Esophagus muscularis mucosa (tissue), 4 donors: ENCODE data around the gene COLEC12. TPM values are rescaled to one million over a fixed set of nuclear protein-coding genes. Genes with fewer than 3 reads are reported as not detected.

Source experiments
- DNase-seq: peaks from one replicate; pipeline ENCODE4 v3.0.0-alpha.2; 2017; ENCODE audit errors: extremely low spot score
- H3K27ac ChIP-seq, 4 donors: fragments of 200-600 bp; sonication (generic); replicated peaks in 1 of 4; 1 replicate in 3 of 4; 2 replicates in 1 of 4; pipeline ENCODE4 v1.5.1; 2016 to 2019; ENCODE audit warnings: mild to moderate bottlenecking in 1 of 4
- H3K27me3 ChIP-seq, 4 donors: fragments of 200-600 bp; sonication (generic); one replicate each; pipeline versions ENCODE4 v1.5.1 to v1.6.0; 2016 to 2019
- H3K36me3 ChIP-seq, 4 donors: fragments of 200-600 bp; sonication (generic); one replicate each; pipeline ENCODE4 v1.5.1; 2016 to 2019
- H3K4me1 ChIP-seq, 4 donors: fragments of 200-600 bp; sonication (generic); one replicate each; pipeline ENCODE4 v1.5.1; 2016 to 2019
- H3K4me3 ChIP-seq, 4 donors: fragments of 200-600 bp; sonication (generic); 1 replicate in 2 of 4; 2 replicates in 2 of 4; pipeline ENCODE4 v1.5.1; 2016 to 2019; ENCODE audit warnings: mild to moderate bottlenecking in 4 of 4, moderate library complexity in 1 of 4
- H3K9me3 ChIP-seq, 4 donors: fragments of 200-600 bp; sonication (generic); 1 replicate in 3 of 4; 2 replicates in 1 of 4; pipeline ENCODE4 v1.5.1; 2016 to 2019
- CTCF ChIP-seq, 3 experiments: fragments of 200-600 bp in 2 of 3; fragments of 450-650 bp in 1 of 3; sonication (generic) in 2 of 3; IDR thresholded peaks; one replicate each; pipeline ENCODE4 v1.5.1; 2017 to 2019; ENCODE audit warnings: antibody characterized with exemption in 3 of 3, mild to moderate bottlenecking in 2 of 3, moderate library complexity in 1 of 3
- EP300 ChIP-seq: sonication (generic); formaldehyde crosslinking; IDR thresholded peaks from one replicate; pipeline ENCODE4 v1.6.1; 2017; ENCODE audit warnings: antibody characterized with exemption
- POLR2A ChIP-seq: fragments of 450-650 bp; IDR thresholded peaks from one replicate; pipeline ENCODE4 v1.6.1; 2017; ENCODE audit warnings: antibody characterized with exemption, moderate library complexity, mild to moderate bottlenecking, low read depth
- POLR2AphosphoS5 ChIP-seq, 2 donors: sonication (generic); formaldehyde crosslinking; IDR thresholded peaks; one replicate each; pipeline ENCODE4 v1.6.1; 2017; ENCODE audit warnings: antibody characterized with exemption in 2 of 2
- WGBS: methylation state at CpG from one replicate; pipeline ENCODE4 v1.1.5; 2018; 5-methylcytosine and 5-hydroxymethylcytosine counted together
- intact Hi-C: fragments of 100-400 bp; cut with DNase I; formaldehyde crosslinking; loops from one replicate; pipeline ENCODE4 v1.15.1; 2023
- total RNA-seq, 4 donors: library from RNA; depleted of rRNA; stranded (reverse); fragments of >200 nt; gene quantifications; one replicate each; pipeline versions ENCODE4 v1.1.0 to v1.2.1, GENCODE V29; 2016

The COLEC12 gene
- 10 to 100 TPM; 17.9 to 36.4 (median 23.5) TPM for total RNA-seq

- peaks cover 4 to 46% (median 45%) of the 10 kb centered on the region in 4 donors for H3K4me1 ChIP-seq
- no peak for DNase-seq
- H3K27ac ChIP-seq: peak within 1 kb of the TSS; percentile 71 to 81 (median 76)
- peak within 1 kb of the TSS; percentile 65 to 77 (median 72) for H3K4me3 ChIP-seq
- no peaks in the 10 kb centered on the region for H3K9me3 ChIP-seq
- H3K27me3 ChIP-seq: peaks cover 0 to 18% (median 0%) of the 10 kb centered on the region in 4 donors
- intact Hi-C loops: no loop called here
- no peaks in the 10 kb centered on the region for H3K36me3 ChIP-seq
- TF ChIP-seq EP300: no peak
- TF ChIP-seq POLR2AphosphoS5 (IDR thresholded peaks at IDR 0.05): no peak
- TF ChIP-seq POLR2A: no peak
- WGBS: 41% methylated on average over 6 of the region's 75 CpGs
Observed at GRCh38 chr18:500632-501405, at the start of gene COLEC12. TSS of gene COLEC12 (minus strand) at chr18:500701. CDS start at chr18:500514, 187 bp downstream.

- no peak overlapping the region for H3K4me3 ChIP-seq
- 92% methylated on average over 3 of the region's 3 CpGs for WGBS
- intact Hi-C loops: no loop called here
- no peaks in the 10 kb centered on the region for H3K36me3 ChIP-seq
- H3K27ac ChIP-seq: no peak overlapping the region
- no peaks in the 10 kb centered on the region for H3K4me1 ChIP-seq
- H3K9me3 ChIP-seq: no peaks in the 10 kb centered on the region
- DNase-seq: peak; percentile 53
- TF ChIP-seq POLR2AphosphoS5 (IDR thresholded peaks at IDR 0.05) (no peak), POLR2A (no peak), EP300 (no peak), CTCF (IDR thresholded peaks at IDR 0.05) (no peak)
- H3K27me3 ChIP-seq: no peaks in the 10 kb centered on the region
Observed at GRCh38 chr18:549967-550366, 49.5 kb upstream of the COLEC12 start.

GRCh38 chr18:543447-544078, 43.1 kb upstream of the COLEC12 start:
- 37% methylated on average over 4 of the region's 4 CpGs for WGBS
- DNase-seq: no peak
- intact Hi-C loops: no loop called here
- no peak for TF ChIP-seq POLR2A
- no peak for TF ChIP-seq EP300
- no peak for TF ChIP-seq CTCF (IDR thresholded peaks at IDR 0.05)
- no peak for TF ChIP-seq POLR2AphosphoS5 (IDR thresholded peaks at IDR 0.05)
- Histone ChIP-seq H3K36me3 (no peaks in the 10 kb centered on the region), H3K9me3 (no peaks in the 10 kb centered on the region), H3K27me3 (no peaks in the 10 kb centered on the region), H3K4me3 (no peak overlapping the region), H3K4me1 (peaks cover 0 to 7% (median 0%) of the 10 kb centered on the region in 4 donors), H3K27ac (no peak overlapping the region)

GRCh38 chr18:533995-534601, 33.6 kb upstream of the COLEC12 start:
- DNase-seq: no peak
- H3K36me3 ChIP-seq: no peaks in the 10 kb centered on the region
- H3K4me3 ChIP-seq: no peak overlapping the region
- no peak for TF ChIP-seq EP300
- no peak for TF ChIP-seq POLR2A
- no peak for TF ChIP-seq POLR2AphosphoS5 (IDR thresholded peaks at IDR 0.05)
- TF ChIP-seq CTCF (IDR thresholded peaks at IDR 0.05): no peak
- no peaks in the 10 kb centered on the region for H3K4me1 ChIP-seq
- H3K27me3 ChIP-seq: no peaks in the 10 kb centered on the region
- 71% methylated on average over 6 of the region's 6 CpGs for WGBS
- H3K27ac ChIP-seq: no peak overlapping the region
- H3K9me3 ChIP-seq: no peaks in the 10 kb centered on the region
- intact Hi-C loops: no loop called here

- no peak overlapping the region for H3K4me3 ChIP-seq
- H3K4me1 ChIP-seq: no peaks in the 10 kb centered on the region
- intact Hi-C loops: no loop called here
- no peaks in the 10 kb centered on the region for H3K27me3 ChIP-seq
- H3K27ac ChIP-seq: no peak overlapping the region
- TF ChIP-seq CTCF (IDR thresholded peaks at IDR 0.05): no peak
- TF ChIP-seq EP300: no peak
- TF ChIP-seq POLR2AphosphoS5 (IDR thresholded peaks at IDR 0.05): no peak
- TF ChIP-seq POLR2A: no peak
- H3K36me3 ChIP-seq: no peaks in the 10 kb centered on the region
- H3K9me3 ChIP-seq: no peaks in the 10 kb centered on the region
- no peak for DNase-seq
Observed at GRCh38 chr18:532632-533031, 32.1 kb upstream of the COLEC12 start.
